GM12874 (cell line): ENCODE measurements around the gene ECEL1.

Source experiments
- TF ChIP-seq, protein P1 (sequence below): IDR thresholded peaks from 2 replicates; pipeline ENCODE4 v1.5.1; 2011; ENCODE audit warnings: low read depth, mild to moderate bottlenecking, control low read depth, low read length, moderate library complexity; ENCODE audit not compliant: insufficient read depth

ECEL1 gene

GRCh38 chr2:232489516-232490220 is 2.0 kb upstream of the ECEL1 start:
- TF ChIP-seq, protein P1, sequence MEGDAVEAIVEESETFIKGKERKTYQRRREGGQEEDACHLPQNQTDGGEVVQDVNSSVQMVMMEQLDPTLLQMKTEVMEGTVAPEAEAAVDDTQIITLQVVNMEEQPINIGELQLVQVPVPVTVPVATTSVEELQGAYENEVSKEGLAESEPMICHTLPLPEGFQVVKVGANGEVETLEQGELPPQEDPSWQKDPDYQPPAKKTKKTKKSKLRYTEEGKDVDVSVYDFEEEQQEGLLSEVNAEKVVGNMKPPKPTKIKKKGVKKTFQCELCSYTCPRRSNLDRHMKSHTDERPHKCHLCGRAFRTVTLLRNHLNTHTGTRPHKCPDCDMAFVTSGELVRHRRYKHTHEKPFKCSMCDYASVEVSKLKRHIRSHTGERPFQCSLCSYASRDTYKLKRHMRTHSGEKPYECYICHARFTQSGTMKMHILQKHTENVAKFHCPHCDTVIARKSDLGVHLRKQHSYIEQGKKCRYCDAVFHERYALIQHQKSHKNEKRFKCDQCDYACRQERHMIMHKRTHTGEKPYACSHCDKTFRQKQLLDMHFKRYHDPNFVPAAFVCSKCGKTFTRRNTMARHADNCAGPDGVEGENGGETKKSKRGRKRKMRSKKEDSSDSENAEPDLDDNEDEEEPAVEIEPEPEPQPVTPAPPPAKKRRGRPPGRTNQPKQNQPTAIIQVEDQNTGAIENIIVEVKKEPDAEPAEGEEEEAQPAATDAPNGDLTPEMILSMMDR: no peak

DNA sequence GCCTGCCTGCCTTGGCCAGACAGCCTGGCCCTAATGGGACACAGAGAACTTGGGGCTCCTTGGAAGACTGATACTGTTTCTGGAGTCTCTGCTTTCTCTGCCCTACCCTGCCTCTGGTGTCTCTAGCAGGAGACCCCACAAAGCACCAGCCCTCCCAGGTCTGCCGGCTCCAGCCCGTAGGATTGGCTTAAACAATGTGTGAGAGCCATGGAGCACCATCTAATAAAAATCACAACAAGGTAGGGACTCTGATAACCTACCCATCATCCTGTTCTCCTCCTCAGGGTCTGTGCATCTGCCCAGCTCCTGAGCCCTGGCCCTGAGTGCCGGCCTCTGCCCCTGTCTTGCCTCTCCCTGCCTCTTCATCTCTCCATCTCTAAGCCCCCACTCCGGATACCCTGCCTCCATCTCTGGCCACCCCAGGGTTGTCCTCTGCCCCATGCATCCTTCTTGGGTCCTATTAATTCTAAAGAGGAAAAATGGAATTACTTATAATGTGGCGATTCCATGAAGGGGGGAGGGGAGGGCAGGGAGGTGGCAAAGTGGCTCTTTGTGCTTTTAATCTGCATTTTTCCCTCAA is 1.2 kb upstream of the ECEL1 start:
- TF ChIP-seq, protein P1: no peak

DNA sequence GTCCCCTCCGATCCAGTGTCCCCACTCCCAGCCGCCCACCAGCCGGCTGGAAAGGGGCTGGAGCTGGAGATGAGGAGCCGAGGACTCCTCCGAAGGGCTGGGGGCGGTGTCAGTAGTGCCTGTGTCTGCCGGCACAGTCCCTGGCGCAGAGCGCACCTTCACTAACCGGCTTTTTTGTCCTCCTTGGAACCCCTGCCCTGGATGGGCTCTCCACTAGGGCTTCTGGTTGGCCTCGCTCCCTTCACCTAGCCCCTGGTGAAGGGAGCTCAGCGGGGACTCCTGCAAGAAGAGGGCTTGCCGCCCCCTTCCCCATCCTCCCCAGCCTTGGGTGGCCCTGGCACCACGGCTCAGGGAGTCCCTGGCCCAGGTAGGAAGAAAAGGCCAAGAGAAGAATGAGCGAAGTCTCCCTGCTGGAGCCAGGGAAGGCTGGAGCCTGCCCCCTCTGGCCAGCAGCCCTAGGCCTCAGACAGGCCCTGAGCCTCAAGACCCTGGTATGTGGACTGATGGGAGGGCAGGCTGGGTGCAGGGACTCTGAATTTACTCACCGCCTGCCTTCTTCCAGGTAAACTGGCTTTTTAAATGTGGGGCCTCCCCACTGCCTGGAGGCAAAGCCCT is 570 bp upstream of the ECEL1 start:
- TF ChIP-seq, protein P1: no peak

DNA sequence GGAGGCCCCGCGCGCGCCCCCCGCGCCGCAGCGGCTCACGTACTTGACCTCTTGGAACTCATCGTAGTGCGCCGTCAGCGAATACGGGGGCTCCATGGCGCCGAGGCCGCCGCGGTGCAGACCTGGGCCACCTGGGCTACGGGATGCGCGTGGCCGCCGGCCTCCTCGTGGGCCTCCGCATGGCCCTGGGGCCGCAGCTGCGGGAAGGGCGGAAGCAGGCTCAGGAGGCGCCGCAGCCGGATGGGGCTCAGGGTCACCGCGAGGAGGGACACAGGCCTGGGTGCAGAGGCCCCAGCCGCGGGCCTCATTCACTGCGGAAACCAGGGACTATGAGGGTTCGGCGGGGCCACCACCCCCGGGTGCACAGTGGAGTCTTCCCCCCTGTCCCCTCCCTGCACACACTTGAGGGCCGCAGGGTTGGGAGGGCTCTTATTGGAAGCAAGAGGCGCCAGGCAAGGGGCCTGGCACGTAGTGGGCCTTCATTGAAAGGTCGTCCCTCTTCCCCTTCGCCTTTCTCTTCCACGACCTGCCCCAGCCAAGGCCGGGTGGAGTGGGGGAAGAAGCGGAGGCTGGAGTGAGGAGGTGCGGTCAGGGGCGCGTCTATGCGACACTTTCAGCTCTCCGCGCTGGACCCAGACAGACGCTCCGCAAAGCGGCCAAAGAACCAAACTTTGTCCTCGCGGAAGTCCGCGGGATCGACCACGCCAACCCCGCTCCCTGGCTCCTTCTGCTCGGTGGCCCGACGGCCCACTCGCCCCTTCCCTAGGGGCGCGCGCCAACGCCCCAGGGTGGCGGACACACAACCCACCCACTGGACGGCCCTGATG is 863 bp downstream of the ECEL1 start:
- TF ChIP-seq, protein P1: no peak

DNA sequence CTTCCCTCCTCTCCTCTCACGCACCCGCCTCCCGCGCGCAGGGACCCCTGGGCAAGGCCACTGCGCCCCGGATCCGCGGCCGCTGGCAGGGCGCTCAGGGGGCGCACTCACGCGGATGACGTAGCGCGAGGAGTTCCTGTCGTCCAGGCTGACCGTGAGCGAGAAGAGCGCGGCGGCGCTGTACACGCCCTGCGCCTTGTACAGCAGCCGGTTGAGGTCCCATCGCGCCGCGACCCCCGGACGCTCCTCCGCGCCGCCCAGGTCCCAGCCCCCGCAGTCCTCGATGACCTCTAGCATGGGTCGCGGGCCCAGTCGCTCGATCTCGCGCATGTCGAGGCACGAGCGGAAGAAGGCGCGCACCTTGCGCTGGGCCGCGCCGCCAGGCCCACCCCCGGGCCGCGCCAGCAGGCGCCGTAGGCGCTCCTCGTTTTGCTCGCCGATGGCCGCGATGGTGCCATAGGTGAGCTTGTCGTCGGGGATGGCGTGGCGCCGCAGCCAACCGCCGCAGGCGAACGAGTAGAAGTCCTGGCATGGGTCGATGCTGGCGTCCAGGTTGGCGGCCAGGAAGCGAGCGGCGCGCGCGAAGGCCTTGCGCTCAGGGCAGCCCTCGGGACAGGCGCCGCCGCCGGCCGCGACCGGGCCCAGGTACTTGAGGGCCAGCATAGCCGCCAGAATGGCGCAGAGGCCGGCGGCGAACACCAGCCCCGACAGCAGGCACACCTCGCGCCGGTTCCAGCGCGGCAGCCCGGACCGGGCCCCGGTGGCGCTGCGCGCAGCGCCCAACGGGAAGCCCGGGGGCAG is 1.7 kb downstream of the ECEL1 start:
- TF ChIP-seq, protein P1: no peak

DNA sequence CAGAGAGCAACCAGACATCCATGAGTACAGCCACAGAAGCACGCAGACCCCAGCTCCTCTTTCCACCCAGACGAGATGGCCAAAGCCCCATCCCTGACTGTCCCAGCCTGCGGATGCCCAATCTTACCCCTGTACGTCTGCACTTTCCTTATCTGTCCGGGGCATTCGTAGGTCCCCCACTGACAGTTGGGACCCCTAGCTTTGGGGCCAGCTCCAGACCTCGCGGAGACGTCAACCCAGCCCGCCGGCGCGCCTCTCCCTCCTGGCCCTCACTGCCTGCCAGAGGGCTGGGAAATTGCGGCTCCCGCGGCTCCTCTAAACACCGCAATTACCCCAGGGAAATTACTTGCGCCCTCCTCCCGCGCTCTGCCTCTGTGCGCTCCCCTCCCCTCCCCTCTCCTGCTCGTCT is 2.3 kb downstream of the ECEL1 start:
- TF ChIP-seq, protein P1: no peak
